SK-N-SH (cell line): ENCODE data around the gene LINC00237.

ENCODE experiments used
- POLR2AphosphoS5 ChIP-seq: IDR thresholded peaks from 2 replicates; pipeline ENCODE4 v1.6.1; 2012; ENCODE audit warnings: low read depth, low read length
- RFX5 ChIP-seq: IDR thresholded peaks from 2 replicates; pipeline ENCODE4 v1.6.1; 2012; ENCODE audit warnings: mild to moderate bottlenecking, improper control_type of control experiment, low read length

DNA sequence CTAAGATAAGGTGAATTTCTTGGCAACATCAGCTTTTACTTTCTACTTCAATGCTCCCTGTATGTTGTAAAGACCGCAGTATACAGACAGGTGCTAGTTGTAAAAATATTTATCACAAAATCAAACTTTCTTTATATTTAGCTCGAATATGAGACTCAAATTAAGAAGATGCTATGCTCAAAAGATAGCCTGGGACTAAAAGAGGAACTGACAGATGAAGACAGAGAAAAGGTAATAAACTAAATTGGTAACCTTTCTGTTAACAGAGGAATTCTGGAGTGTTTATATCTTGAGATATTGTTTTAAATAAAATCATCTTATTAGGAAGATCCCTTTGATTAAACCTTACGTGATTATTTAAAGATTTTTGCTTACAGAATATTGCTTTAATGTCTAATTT is 39.3 kb upstream of the LINC00237 start:
- TF ChIP-seq POLR2AphosphoS5 (no peak), RFX5 (no peak)
